H1 (cell line): ENCODE data around the gene AIF1. TPM values are rescaled to one million over a fixed set of nuclear protein-coding genes. Genes with fewer than 3 reads are reported as not detected.

Source experiments
- HDAC2 ChIP-seq, 2 experiments: fragments of 300-600 bp in 1 of 2; sonication (generic) in 1 of 2; IDR thresholded peaks; 2 replicates each; pipeline ENCODE4 v1.6.1; 2011 to 2012; ENCODE audit warnings: low read depth in 2 of 2, low read length in 2 of 2, mild to moderate bottlenecking in 2 of 2, moderate library complexity in 2 of 2, borderline replicate concordance in 1 of 2, inconsistent platforms in 1 of 2
- RXRA ChIP-seq: IDR thresholded peaks from 2 replicates; pipeline ENCODE4 v1.6.1; 2011; ENCODE audit warnings: low read depth, mild to moderate bottlenecking, low read length, moderate library complexity; ENCODE audit not compliant: insufficient read depth
- SUZ12 ChIP-seq: fragments of 200-600 bp; sonication (generic); IDR thresholded peaks from 2 replicates; pipeline ENCODE4 v1.6.1; 2012; ENCODE audit warnings: mild to moderate bottlenecking, inconsistent platforms, low read length, moderate library complexity, mixed read lengths
- polyA plus RNA-seq, 7 experiments: library from polyadenylated mRNA; depleted of rRNA in 3 of 7; stranded (reverse) in 5 of 7; unstranded in 2 of 7; fragments of >200 nt in 5 of 7; fragments of 200-250 nt in 2 of 7; gene quantifications; 1 replicate in 5 of 7; 2 replicates in 1 of 7; 4 replicates in 1 of 7; pipeline versions ENCODE4 v1.2.1 to v1.2.3, GENCODE V29; 2011 to 2013; ENCODE audit warnings: missing spikeins in 2 of 7, mixed read lengths in 2 of 7
- total RNA-seq: library from RNA; stranded (reverse); fragmentation: NEBNext Ultra II Directional; extraction: Animal tissue kit (Norgen Biotek cat#: 25700); gene quantifications from 2 replicates; pipeline ENCODE4 v1.2.1, GENCODE V29; 2021

Gene AIF1
- total and polyA plus RNA-seq, 2 of the 8 experiments (the other 6 are each of a cell fraction or from before 2014, with no cell fraction given): 6.3 to 9.8 TPM

DNA sequence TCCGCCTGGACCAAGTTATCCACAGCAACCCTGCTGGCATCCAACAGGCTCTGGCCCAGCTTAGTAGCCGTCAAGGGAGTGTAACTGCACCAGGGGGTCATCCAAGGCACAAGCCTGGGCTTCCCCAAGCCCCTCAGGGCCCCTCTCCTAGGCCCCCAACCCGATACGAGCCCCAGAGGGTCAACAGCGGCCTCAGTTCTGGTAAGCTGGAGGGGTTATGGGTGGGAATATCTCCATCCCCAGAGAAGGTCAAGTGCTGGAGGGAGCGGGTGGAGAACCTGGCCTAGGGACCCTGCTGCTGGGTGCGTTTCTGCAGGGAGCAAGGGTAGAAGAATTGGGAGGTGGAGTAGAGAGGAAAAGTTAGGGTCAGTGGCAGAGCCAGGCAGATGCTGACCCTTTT, 18.4 kb downstream of the AIF1 start (continued):
- TF ChIP-seq HDAC2 (IDR thresholded peaks at IDR 0.05; ENCODE audit: borderline replicate concordance in 1 of 2, low read depth in 2 of 2, low read length in 2 of 2) (no peak), RXRA (no peak), SUZ12 (no peak)
